ENCODE results near the gene C2orf76.
"Not testable (repeated sequence)": the region's sequence is repeated elsewhere in the genome, so short reads cannot be mapped to it uniquely, and the experiment has no call there.

C2orf76 gene

GRCh38 chr2:119366649-119367471, at the start of gene C2orf76, which contains the start of gene DBI:
Gene C2orf76, minus strand, starts transcription at chr2:119366834. Its CDS starts 26,875 bp downstream, at chr2:119339959.
Gene DBI, plus strand, starts transcription at chr2:119366977. Its CDS starts 75 bp downstream, at chr2:119367052.
- peak; percentile 96 for DNase-seq (ENCODE audit: low spot score)

DNA sequence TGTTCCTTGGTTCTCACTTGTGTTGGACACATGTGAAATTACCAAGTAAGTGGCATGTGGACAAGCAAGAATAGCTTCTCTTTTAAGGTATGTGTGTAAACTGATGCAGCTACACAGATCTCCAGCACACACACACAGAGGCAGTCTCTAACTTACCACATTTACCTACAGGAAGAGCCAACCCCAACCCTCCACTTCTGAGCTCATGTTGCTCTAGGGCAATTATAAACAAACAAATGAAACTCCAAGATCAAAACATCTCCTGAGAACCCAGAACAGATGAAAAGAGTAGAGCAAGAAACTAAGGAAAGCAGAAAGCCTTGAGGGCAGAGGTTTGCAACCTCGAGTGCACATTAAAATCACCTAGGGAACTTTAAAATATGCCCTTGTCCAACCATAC, 49.0 kb upstream of the C2orf76 start:
- DNase-seq (ENCODE audit: low spot score) = no peak

DNA sequence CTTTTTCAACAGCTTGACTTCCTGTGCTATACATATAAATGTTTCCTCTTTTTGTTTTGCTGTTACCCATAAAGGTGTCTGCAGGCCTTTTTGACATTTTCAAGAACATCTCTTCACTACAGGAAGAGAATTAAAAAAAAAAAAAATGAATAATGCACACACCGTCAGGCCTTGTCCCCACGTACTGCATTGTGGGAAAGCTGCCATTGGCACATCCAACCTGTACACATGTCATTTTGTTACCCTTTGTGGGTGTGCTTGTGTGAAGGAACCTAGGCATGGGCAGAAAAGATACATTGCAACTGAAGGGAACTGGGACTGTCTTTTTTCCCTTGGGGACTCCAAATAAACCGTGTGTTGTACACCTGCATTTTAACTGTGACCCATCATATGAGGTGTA, 48.3 kb upstream of the C2orf76 start:
- DNase-seq (ENCODE audit: low spot score) = no peak

GRCh38 chr2:119409506-119409905, 42.9 kb upstream of the C2orf76 start:
- DNase-seq (ENCODE audit: low spot score) = no peak

DNA sequence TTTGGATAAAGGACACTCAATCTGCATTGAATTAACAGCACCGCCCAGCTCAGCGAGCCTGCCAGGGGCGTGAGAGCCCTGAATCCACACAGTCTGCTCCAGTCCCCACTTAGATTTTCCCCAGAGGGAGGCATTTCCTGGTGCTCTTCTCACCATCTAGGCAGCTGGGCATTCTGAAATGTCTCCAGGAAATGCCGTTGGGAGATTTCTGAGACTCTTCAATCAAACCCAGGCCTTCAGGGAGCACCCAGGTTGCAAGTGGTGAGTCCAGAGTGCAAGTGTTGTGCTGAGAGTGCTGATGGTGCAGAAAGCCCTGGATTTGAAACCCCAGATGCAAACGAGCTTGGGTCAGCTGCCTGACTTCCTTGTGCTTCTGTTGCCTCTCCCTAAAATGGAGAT, 41.6 kb upstream of the C2orf76 start:
- DNase-seq (ENCODE audit: low spot score) = no peak

DNA sequence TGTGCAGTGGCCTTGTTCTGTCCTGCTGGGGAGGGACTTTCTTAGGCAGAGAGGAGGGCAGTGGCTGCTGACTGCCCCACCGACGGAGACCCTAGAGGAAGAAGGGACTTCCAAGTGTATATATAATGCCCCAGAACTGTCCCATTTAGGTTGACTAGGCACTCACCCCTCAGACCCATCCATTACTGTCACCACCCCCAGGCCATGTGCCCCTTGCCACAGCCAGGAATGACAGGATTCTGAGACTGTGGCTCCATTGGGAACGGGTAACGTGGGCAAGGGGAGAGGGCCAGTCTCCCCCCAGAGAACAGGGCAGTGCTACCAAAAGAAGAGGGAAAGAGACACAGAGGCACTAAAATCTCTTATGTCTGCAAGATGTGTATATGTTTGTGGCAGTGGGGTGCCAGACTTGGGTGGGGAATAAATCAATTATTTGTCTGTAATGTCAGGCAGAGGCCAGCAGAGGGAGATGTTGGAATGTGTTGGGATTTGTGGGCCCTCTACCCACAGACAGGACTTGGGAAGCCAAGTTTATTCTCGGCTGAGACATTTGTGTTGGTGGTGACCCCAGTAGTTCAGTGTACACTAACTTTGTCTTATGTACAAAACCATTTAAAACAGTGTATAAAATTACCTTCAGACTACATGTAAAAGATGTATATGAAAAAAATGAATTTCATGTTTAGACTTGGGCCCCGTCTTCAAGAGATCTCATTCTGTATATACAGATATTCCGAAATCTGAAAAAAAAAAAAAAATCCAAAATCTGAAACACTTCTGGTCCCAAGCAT, 41.0 kb upstream of the C2orf76 start:
- peak; percentile 43 for DNase-seq (ENCODE audit: low spot score)

DNA sequence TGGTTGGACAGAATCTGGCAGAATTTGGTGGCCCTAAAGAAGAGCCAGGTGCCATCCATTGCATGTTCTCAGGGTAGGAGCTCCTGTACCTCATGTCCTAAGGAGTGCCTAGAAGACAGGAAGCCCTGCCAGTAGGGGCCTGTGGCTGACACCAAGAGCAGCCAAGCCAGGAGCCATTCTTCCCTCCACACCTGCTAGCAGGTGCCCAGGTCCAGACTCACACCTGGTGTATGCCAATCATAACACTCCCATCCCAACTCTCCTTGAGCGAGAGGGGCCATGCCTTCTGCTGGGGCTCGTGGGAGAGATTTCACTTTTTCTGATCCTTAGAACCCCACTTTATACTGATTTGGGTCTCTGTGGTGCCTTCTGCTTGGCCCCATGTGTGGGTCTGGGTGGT, 38.5 kb upstream of the C2orf76 start:
- no peak for DNase-seq (ENCODE audit: low spot score)

DNA sequence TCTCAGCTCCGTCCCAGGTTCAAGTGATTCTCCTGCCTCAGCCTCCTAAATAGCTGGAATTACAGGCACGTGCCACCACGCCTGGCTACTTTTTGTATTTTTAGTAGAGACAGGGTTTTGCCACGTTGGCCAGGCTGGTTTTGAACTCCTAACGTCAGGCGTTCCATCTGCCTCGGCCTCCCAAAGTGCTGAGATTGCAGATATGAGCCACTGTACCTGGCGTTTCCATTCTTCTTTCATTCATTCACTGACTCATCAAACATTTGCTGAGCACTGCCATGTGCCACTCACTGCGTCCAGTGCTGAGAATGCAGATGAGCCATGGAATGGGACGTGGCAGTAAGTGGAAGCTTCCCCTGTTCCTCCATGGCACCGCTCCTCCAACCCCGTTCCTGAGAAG, 37.0 kb upstream of the C2orf76 start:
- DNase-seq (ENCODE audit: low spot score) = not testable (repeated sequence)

DNA sequence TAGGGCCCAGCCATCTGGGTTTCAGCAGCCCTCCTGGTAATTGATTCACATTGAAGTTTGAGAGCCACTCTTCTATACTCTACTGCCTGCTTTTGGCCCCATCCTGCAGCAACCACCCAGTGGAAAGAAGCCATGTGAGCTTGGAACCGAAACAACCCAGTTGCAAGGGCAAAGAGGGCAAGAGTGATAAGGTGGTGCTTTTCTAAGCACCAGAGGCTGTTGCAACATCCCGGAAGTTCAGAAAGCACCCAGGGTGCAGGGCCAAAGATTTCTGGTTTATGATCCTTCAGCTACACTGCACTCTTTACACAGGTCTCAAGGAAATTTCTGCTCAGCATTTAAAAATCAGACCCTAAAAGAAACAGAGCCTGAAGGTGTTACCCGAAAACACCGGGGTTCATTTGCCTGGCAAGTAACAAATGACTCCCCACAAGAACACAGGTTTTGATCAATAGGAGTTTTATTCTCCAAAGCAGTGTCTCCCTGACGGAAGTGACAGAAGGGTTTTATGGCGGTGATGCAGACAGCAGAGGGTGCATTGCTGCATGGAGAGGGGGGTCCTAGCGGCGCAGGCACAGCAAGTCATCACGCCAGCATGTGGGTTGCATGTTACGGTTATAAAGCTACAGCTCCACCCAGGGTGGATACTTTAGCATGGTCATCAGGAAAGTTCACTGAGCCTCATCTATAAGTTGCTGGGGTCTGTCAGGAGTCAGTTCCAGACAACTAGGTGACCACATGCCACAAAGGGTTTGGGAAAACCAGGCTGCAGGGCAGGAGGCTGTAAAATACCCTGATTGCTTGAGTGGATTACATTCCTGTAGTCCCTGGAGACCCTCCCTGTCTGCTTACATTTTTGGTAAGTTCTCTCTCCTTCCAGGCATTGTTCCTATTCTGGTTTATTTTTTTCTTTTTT, 36.3 kb upstream of the C2orf76 start:
- DNase-seq (ENCODE audit: low spot score) = no peak

DNA sequence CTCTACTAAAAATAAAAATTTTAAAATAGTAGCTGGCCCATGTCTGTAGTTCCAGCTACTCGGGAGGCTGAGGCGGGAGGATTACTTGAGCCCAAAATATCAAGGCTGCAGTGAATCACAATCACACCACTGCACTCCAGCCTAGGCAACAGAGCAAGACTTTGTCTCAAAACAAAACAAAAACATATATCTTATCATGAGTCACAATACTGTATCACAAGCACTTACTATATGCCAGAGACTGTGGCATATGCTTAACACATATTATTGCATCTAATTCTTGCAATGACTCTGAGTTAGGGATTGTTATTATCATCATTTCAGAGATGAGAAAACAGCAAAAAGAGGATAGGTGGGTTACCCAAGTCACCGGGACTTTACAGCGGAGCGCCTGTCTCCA, 35.5 kb upstream of the C2orf76 start:
- DNase-seq (ENCODE audit: low spot score) = no peak

- no peak for DNase-seq (ENCODE audit: low spot score)
Observed at GRCh38 chr2:119397196-119397595, 30.6 kb upstream of the C2orf76 start.

DNA sequence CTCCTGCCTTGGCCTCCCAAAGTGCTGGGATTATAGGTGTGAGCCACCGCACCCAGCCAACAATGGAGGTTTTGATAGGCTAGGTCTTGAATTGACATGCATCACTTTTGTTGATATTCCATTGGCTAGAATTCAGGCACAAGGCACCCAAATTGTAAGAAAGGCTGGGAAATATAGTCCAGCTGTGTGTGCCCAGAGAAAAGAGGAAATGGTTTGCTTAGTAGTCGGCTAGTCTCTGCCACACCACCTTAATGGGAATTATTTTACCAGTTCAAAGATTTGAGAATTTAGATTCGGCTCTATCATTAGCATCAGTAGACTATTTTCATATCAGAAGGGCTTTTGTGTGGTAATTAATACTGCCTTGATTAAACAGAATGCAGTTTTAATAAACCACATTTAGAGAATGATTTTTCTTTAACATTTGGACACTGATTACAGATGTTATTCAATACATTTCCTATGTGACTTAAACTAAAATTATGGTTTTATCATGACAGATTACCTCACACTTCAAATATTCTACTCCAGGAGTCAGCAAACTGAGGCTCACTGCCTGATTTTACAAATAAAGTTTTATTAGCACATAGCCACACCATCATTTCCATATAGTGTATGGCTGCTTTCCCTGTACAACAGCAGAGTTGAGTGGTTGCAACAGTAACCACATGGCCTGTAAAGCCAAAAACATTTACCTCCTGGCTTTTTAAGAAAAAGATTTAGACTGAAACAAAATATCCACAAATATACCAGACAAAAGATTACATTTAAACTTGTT, 27.5 kb upstream of the C2orf76 start:
- no peak for DNase-seq (ENCODE audit: low spot score)

DNA sequence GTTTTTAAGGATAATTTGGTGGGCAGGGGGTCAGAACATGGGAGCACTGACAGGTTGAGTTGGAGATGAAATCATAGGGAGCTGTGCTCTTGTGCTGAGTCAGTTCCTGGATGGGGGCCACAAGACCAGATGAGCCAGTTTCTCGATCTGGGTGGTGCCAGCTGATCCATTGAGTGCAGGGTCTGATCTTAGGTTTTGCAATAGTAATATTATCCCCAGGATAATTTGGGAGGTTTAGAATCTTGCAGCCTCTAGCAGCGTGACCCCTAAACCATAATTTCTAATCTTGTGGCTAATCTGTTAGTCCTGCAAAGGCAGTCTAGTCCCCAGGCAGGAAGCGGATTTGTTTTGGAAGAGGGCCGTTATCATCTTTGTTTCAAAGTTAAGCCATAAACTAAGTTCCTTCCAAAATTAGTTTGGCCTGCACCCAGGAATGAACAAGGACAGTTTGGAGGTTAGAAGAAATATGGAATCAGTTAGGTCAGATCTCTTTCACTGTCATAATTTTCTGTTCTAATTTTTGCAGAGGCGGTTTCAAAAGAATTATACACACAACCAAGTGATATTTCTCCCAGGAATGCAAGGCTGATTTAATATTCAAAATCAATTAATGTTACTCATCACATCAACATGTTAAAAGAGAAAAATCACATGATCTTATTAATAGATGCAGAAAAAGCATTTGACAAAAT, 23.1 kb upstream of the C2orf76 start:
- no peak for DNase-seq (ENCODE audit: low spot score)

DNA sequence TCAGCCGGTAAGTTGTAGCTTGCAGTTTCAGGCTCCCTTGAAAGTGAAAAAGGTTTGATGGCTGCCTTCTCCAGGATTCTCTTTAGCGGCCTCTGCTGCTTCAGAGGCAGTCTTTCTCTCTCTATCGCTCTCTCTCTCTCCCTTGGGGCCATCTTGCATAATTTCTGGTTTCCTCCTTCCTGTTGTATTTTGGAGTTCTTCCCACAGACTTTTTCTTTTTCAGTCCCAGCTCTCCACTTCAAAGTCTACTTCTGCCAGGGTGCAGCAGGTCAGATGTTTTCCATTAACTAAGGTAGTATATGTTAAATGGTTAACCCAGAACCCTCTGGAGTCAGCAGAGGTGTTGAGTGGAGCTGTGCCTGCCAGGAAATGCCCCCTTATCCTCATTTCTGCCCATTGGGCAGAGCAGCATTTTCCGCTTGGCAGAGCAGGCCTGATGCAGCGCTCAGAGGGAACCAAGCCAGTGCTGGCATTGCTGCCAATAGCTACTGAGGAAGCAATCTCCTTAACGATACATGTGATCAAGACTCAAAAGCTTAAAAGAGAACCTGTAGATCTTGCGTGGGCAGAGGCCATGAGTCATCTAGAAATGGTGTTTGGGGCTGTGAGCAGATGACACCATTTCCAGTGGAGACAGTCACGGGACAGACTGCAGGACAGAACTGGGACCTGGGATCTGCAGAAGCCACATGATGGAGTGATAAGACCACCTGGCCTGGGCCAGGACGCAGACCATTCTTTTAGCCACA, 20.9 kb upstream of the C2orf76 start:
- DNase-seq (ENCODE audit: low spot score) = no peak

DNA sequence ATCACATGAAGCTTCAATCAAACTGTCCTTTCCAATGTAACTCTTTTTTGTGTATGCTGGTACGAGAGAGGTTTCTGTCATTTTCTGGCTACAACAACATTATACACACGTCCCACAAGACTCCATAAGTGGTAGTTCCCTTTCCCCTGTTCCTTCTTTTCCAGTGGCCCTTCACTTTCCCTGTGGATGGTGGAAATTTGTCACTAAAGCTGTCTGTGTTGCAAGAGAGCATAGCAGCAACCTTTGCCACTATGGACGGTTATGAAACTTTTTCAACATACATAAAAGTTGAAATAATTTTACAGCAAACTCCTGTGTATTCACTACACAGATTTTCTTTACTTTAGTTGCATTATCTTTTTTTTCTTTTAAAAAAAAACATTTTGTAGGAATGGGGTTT, 18.8 kb upstream of the C2orf76 start:
- no peak for DNase-seq (ENCODE audit: low spot score)

DNA sequence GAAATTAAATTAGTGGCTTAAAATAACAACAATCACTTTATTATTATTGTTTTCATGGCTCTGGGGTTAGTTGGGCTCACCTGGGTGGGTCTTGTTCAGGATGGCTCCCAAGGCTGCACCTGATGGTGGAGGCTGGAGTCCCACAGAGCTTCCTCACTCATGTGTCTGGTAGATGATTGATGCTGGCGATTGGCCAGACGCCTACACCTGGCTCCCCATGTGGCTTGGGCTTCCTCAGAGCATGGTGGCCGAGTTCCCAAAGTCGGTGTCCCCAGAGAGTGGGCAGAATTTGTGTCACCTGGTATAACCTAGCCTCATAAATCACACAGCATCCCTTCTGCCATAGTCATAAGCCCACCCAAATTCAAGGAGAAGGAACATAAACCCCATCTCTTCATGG, 18.3 kb upstream of the C2orf76 start:
- DNase-seq (ENCODE audit: low spot score) = no peak

- DNase-seq (ENCODE audit: low spot score) = no peak
Observed at GRCh38 chr2:119383410-119384140, 16.9 kb upstream of the C2orf76 start.

DNA sequence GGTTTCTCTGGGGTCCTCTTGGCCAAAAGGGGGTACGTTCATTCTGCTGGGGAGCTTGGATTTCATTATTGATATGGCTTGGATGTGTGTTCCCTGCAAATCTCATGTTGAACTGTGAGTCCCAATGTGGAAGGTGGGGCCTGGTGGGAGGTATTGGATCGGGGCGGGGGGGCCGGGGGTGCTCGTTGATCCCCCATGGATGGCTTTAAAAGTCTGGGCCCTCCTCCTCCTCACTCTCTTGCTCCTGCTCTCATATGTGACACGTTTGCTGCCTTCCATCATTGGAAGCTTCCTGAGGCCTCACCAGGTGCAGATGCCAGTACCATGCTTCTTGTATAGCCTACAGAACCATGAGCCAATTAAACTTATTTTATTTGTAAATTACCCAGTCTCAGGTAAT, 11.9 kb upstream of the C2orf76 start:
- no peak for DNase-seq (ENCODE audit: low spot score)

DNA sequence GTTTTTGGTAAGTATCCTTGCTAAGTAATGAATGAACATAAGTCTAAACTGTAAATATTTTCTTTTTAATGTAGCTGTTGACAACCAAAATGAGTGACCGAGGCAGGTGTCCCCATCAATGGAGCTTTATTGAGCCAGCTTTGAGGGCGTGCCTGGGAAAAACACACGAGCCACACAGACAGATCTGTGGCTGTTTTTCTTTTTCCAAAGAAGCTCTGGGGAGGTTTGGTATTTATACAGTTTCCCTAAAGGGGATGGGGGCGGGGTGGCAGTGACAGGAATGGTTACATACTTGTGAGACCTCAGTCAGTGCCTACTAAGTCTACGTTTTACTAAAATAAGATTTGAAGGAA, 11.3 kb upstream of the C2orf76 start:
- no peak for DNase-seq (ENCODE audit: low spot score)

Data from activated CD4-positive, alpha-beta T cell treated with anti-CD3 and anti-CD28 coated beads, Interleukin-2, Interleukin-4, amounts not matched to agents 100 ng/mL and 50 ng/mL, durations not matched to agents 16 hours and 8 hours (primary cell).